GM21717 (cell line): ENCODE data around the gene GRIK2.

Source experiments
- ATAC-seq: cut with Tn5 transposase; IDR thresholded peaks from one replicate; pipeline ENCODE4 v1.9.1; 2021; ENCODE audit warnings: mild to moderate bottlenecking, moderate library complexity; ENCODE audit not compliant: unreplicated experiment

GRIK2 gene

GRCh38 chr6:101845621-101846020 lies 452.1 kb downstream of the GRIK2 start:
- ATAC-seq, result peak; percentile 93

GRCh38 chr6:101847690-101848089 lies 454.2 kb downstream of the GRIK2 start:
- ATAC-seq, result no peak

DNA sequence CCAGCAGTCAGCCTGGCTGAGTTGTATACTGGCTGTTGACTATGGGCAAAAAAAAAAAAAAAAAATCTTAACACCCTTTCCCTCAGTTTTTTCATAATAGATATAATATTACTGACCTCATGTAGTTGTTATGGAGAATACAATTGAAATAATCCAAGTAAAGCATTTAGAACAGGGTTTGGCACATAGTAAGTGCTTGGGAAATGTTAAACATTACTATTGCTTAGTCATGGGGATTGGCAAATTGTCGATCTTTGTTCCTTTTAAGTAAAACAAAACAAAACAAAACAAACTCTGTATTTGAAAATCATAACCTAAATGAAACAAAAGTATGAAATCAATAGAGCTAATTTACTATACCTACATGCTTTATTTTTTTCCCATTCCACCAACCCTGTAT lies 458.4 kb downstream of the GRIK2 start:
- ATAC-seq, result no peak

GRCh38 chr6:101853231-101854085 lies 459.9 kb downstream of the GRIK2 start:
- ATAC-seq, result no peak

DNA sequence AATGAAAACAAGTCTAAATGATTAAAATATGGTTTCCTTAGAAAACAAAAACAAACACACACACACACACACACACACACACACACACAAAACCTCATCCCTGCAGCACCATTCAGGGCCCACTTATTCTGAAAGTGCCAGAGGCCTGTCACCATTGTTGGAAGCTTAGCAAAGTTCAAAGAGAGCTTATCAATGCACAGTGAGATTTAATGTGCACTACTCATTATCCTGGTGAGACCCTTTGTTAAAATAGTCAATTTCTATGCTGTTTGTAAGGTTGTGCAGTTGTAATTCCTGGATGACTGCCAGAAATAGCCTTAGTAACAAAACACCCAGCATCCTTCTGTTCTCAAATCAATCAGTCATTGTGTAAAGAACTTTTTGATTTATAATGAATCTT lies 482.9 kb downstream of the GRIK2 start:
- ATAC-seq, result no peak

- ATAC-seq, result peak; percentile 55
Measured at GRCh38 chr6:101878554-101879276, 485.2 kb downstream of the GRIK2 start.

GRCh38 chr6:101879782-101880181 lies 486.3 kb downstream of the GRIK2 start:
- ATAC-seq, result peak; percentile 37

DNA sequence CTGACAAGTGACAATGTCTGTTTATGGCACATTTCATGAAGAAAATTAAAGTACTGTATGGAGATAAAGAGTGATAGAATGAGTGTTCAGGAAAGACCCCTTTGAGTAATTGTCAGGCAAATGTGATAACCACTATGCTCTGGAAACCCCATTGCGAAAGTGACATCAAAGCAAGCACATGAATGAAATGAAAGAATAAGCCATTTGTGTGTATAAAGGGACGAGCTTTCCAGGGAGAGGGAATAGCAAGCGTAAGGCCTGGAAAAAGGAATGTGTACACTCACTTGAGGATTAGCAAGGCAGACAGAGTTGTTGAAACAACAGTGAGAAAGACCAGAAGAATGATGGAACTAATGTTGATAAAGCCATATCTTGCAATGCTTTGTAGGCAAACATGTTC lies 490.0 kb downstream of the GRIK2 start:
- ATAC-seq, result no peak

GRCh38 chr6:101887532-101887931 lies 494.0 kb downstream of the GRIK2 start:
- no peak for ATAC-seq

DNA sequence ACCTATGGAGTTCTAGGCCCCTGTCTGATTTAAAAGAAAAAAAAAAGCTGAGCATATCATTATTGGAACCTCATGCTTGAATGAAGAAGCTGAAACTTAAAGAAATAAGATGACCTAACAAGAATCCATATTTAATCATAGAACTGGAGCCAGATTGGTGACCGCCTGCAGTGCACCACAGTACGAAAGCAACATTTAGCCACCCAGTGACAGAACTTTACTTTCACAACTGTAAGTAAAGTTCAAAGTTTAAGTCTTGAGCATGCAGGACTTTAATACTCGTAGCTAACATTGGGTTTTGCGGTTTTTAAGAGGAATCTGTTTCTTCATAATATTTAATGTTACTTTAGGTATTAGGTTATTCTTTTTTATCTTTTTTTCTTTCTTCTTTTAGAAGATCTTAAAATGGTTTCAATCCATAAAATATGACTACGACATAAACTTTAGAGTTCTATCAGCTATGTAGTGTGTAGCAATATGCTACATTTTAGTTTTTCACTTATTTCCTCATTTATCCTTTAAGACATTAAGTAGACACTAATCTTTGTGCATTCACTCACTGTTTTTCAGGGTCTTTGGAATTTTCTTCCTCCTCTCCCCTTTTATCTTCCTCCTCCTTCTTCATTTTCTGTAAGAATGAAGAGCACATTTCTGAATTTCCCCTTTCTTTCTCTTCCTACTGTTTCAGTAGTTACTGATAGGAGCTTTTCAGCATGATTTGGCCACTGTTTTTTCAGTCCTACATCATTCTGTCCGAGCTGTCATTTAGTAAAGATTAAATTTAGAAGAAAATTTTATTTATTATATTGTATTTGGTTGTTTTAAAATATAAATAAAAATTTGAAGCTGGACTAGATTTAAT lies 514.1 kb downstream of the GRIK2 start:
- no peak for ATAC-seq

- ATAC-seq, result no peak
Measured at GRCh38 chr6:101909366-101909765, 515.9 kb downstream of the GRIK2 start.

DNA sequence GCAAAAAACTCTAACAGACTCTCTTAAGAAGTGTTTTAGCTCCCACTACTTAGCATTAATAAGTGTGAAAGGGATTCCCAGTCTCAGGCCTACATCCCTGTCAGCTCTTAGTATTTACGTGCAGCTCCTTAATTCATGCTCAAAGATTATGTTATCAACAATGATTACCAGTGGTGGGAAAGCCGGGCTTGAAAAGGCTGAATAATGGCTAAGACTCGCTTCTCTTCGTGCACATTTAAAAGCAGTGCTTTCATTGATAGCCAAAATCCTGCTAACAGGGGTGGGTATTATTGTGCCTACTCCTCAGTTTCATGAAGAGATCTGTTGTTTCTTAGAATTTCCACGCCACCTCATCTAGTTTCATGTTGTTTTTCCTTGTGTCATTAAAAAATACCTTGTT lies 518.8 kb downstream of the GRIK2 start:
- no peak for ATAC-seq

GRCh38 chr6:101918471-101918870 lies 525.0 kb downstream of the GRIK2 start:
- no peak for ATAC-seq

- ATAC-seq, result no peak
Measured at GRCh38 chr6:101921829-101922450, 528.4 kb downstream of the GRIK2 start.

DNA sequence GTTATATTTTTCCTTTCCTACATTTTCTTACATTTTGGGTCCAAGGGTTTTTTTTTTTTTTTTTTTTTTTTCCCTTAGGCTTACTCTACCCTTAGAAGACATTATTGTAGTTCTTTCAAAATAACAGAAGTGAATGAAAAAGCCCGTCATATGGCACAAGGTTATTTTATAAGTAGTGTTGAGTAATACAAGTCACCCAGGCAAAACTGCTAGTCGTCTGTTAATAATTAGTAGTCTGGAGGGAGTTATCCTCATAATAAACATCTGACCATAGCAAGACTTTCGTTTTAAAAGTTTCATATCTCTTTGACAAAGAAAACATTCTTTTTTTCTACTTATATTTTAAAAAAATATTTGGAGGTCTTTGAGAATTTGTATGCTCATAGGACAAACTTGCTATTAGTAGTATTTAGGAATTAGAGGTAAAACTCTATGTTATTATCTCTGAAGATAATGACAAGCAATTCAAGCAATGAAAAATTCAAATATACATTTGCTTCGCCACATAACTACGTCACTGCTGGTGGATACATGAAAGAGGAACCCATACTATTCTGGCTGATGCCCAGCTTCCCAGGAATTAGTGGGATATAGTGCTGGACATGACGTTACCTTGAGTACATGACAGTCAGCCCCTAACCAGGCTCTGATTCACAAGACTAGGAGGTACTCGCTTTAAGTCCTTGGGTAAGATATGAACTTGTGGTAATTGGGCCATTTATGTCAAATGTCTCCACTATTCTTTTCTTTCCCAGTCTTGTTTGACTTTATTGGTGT lies 532.8 kb downstream of the GRIK2 start:
- ATAC-seq, result no peak

DNA sequence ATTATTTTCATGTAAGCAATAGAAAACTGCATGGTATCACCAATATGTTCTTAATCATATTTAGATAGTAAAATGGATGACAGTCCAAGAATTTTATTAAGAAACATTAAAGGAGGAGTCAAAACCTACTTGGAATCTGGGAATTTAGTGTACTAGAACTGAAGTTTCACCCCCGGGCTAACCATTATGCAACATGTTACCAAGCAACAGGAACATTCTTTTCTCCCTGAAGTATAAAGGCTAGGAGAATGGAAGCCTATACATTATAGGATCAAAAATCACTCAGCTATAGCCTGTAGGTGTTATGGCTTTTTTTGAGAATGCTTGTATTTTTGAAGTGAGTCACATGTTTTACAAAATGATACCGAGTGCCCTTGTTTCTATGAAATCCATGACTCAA lies 538.3 kb downstream of the GRIK2 start:
- no peak for ATAC-seq

- ATAC-seq, result no peak
Measured at GRCh38 chr6:101932704-101933103, 539.2 kb downstream of the GRIK2 start.

DNA sequence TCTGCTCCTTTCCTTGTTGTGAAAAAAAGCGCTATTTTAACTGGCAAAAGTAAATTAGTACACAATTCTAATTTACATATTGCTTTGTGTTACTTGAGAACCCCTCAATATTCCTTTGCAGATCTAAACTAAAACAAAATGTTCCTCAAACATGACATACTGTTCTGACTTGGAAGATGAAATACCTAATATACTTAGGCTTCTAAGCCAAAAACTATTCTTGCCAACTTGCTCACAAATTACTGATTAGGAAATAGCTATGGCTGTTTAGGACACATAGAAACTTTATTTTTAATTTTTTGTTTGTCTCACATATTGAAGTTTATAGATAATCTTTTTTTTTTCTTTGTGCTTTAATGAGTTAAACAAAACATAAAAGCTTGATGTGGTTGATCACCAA lies 542.2 kb downstream of the GRIK2 start:
- no peak for ATAC-seq

GRCh38 chr6:101936516-101936915 lies 543.0 kb downstream of the GRIK2 start:
- no peak for ATAC-seq

GRCh38 chr6:101937108-101937507 lies 543.6 kb downstream of the GRIK2 start:
- ATAC-seq, result no peak
